ENCODE measurements around the gene ZBTB17. TPM values are rescaled to one million over a fixed set of nuclear protein-coding genes. Genes with fewer than 3 reads are reported as not detected.

Gene ZBTB17
- total RNA-seq, 1 experiment from 2014 or later, result 41.6 TPM

- Histone ChIP-seq H3K9me3 (ENCODE audit: control insufficient read depth, insufficient read depth, low read depth, low read length) (no peaks in the 10 kb centered on the region), H3K27me3 (ENCODE audit: control insufficient read depth, insufficient read depth, low read length) (no peaks in the 10 kb centered on the region), H3K4me1 (ENCODE audit: control insufficient read depth, insufficient read depth, low read length) (0 out of 2 replicates have a peak, but pooled peaks cover 4% of the 10 kb centered on the region), H3K4me3 (ENCODE audit: low read depth in 2 of 2, low read length in 2 of 2) (no peak overlapping the region), H3K36me3 (ENCODE audit: control insufficient read depth, insufficient read depth, low read length) (no peaks in the 10 kb centered on the region), H3K27ac (ENCODE audit: low read length) (no peak overlapping the region)
- no peak for TF ChIP-seq TCF7L2 (IDR thresholded peaks at IDR 0.05; ENCODE audit: low read depth, low read length)
- no peak for TF ChIP-seq SIN3A (IDR thresholded peaks at IDR 0.05; ENCODE audit: borderline replicate concordance, insufficient read depth, low read depth, low read length)
- no peak for TF ChIP-seq POLR2AphosphoS5 (IDR thresholded peaks at IDR 0.05; ENCODE audit: low read depth, low read length)
- TF ChIP-seq REST (IDR thresholded peaks at IDR 0.05; ENCODE audit: insufficient read depth in 1 of 2, low read depth in 2 of 2, low read length in 1 of 2), result no peak
- no peak for TF ChIP-seq CTCF (IDR thresholded peaks at IDR 0.05)
- no TSS peak for BruUV-seq (replicated peaks)
- DNase-seq (ENCODE audit: low read depth, low spot score) (no peak), ATAC-seq (no peak)
- intact Hi-C loops (cut with micrococcal nuclease; ENCODE audit: unreplicated experiment), result no loop called here
- ChIA-PET POLR2A (no interaction called here), CTCF (no interaction called here)
- in situ Hi-C loops (cut with HindIII; ENCODE audit: low pct_unique_long_range_greater_than_20kb, low sequenced_read_pairs), result no loop called here
These were observed 16.0 kb downstream of the ZBTB17 start for GRCh38 chr1:15959827-15960446.

GRCh38 chr1:15959424-15959823, 16.5 kb downstream of the ZBTB17 start:
- TF ChIP-seq POLR2AphosphoS5 (IDR thresholded peaks at IDR 0.05; ENCODE audit: low read depth, low read length) (no peak), CTCF (IDR thresholded peaks at IDR 0.05) (no peak), SIN3A (IDR thresholded peaks at IDR 0.05; ENCODE audit: borderline replicate concordance, insufficient read depth, low read depth, low read length) (no peak)
- no peak overlapping the region for H3K27ac ChIP-seq (ENCODE audit: low read length)
- H3K4me3 ChIP-seq (ENCODE audit: low read depth in 2 of 2, low read length in 2 of 2), result no peak overlapping the region
- no peak for ATAC-seq
- no peaks in the 10 kb centered on the region for H3K36me3 ChIP-seq (ENCODE audit: control insufficient read depth, insufficient read depth, low read length)
- in situ Hi-C loops (cut with HindIII; ENCODE audit: low pct_unique_long_range_greater_than_20kb, low sequenced_read_pairs) (no loop called here), intact Hi-C loops (cut with micrococcal nuclease; ENCODE audit: unreplicated experiment) (no loop called here)
- no peaks in the 10 kb centered on the region for H3K9me3 ChIP-seq (ENCODE audit: control insufficient read depth, insufficient read depth, low read depth, low read length)
- ChIA-PET CTCF (interaction anchor here (0.7 kb wide), 1 partner anchor 45 kb away, joined by 3 read pairs; no protein-coding TSS in a partner anchor), POLR2A (interaction anchor here (0.6 kb wide), 1 partner anchor 19 kb away, joined by 5 read pairs; no protein-coding TSS in a partner anchor)
- DNase-seq (ENCODE audit: low read depth, low spot score), result no peak
- H3K27me3 ChIP-seq (ENCODE audit: control insufficient read depth, insufficient read depth, low read length), result no peaks in the 10 kb centered on the region
- BruUV-seq (replicated peaks), result no TSS peak
- H3K4me1 ChIP-seq (ENCODE audit: control insufficient read depth, insufficient read depth, low read length), result 0 out of 2 replicates have a peak, but pooled peaks cover 4% of the 10 kb centered on the region

Measured in Panc1 (cell line).